ENCODE measurements around the gene CD63. TPM values are rescaled to one million over a fixed set of nuclear protein-coding genes. Genes with fewer than 3 reads are reported as not detected.

Gene CD63
- total and polyA plus RNA-seq, 5 donors from 2014 or later, result 46.4 to 205 (median 167) TPM

DNA sequence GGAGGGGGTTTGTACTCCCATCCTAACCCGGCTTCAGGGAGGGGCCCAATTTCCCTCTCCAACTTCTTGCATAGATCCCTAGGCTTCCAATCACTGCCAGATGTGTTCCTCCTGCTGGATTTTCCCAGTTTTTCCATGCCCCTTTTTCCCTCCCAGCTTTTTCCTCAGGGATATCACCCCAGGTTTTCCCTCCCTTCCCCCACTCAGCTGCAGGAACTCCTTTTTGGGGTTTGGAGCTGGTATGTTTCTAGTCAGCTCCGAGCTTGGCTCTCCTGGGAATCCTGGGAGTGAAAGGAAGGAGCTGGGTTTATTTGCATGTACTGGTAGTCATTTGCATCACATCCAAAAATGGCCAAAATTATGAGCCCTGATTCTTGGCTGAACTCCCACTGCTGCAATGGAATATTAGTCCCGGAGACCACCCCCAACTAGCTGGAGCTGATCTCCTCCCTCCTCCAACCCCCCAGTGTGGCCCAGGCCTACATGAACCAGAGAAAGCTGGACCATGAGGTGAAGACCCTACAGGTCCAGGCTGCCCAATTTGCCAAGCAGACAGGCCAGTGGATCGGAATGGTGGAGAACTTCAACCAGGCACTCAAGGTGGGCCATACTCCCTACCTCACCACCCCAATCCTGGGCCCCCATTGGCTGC is 10.1 kb downstream of the CD63 start:
- Mint-ChIP-seq H3K27me3 (no peaks in the 10 kb centered on the region), H3K27ac (peak overlapping the region in 1 of 3 donors; percentile 20), H3K36me3 (peaks cover 10% of the 10 kb centered on the region), H3K4me3 (peak overlapping the region; percentile 16 to 95 (median 57)), H3K4me1 (peaks cover 8 to 41% (median 25%) of the 10 kb centered on the region in 4 donors), H3K9me3 (no peaks in the 10 kb centered on the region)
- ATAC-seq (ENCODE audit: low read depth in 2 of 2) (no peak), DNase-seq (no peak)
- H3K4me3 ChIP-seq (ENCODE audit: low read depth, low read length), result no peak overlapping the region
- no peak overlapping the region for H3K27ac ChIP-seq (ENCODE audit: insufficient read depth, low read length, poor library complexity, severe bottlenecking)
- H3K27me3 ChIP-seq (ENCODE audit: control insufficient read depth, insufficient read depth, low read length), result no peaks in the 10 kb centered on the region
- H3K9me3 ChIP-seq (ENCODE audit: control insufficient read depth in 2 of 2, low read length in 2 of 2), result no peaks in the 10 kb centered on the region
- peaks cover 37% of the 10 kb centered on the region for H3K4me1 ChIP-seq (ENCODE audit: control insufficient read depth, insufficient read depth, low read length, poor library complexity, severe bottlenecking)
- peaks cover 25% of the 10 kb centered on the region for H3K36me3 ChIP-seq (ENCODE audit: control insufficient read depth, insufficient read depth, low read length)

DNA sequence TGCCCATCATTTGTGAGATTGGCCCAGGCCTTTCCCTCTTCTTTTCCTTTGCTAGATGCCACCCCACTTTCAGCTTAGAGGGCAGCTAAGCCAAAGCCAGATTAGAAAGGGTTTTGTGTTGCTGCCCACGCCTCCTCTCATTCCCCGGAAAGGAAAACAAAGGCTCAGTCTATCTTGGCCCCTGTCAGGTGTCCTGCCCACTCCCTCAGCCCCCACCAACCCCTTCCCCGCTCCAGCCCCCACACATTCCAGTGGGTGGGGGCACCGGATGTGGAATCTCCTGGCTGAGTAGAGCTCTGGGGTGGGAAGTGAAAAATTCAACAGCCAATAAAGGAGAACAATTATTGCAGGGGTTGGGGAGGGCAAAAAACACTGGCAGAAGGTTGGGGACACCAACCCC is 10.8 kb downstream of the CD63 start:
- Mint-ChIP-seq H3K27me3 (no peaks in the 10 kb centered on the region), H3K27ac (peak overlapping the region in 2 of 3 donors; percentile 11 to 98), H3K4me3 (peak overlapping the region; percentile 88 to 97 (median 95)), H3K4me1 (peaks cover 8 to 41% (median 25%) of the 10 kb centered on the region in 4 donors), H3K9me3 (no peaks in the 10 kb centered on the region), H3K36me3 (peaks cover 7% of the 10 kb centered on the region)
- DNase-seq, result no peak
- no peak overlapping the region for H3K27ac ChIP-seq (ENCODE audit: insufficient read depth, low read length, poor library complexity, severe bottlenecking)
- peaks cover 37% of the 10 kb centered on the region for H3K4me1 ChIP-seq (ENCODE audit: control insufficient read depth, insufficient read depth, low read length, poor library complexity, severe bottlenecking)
- ATAC-seq (ENCODE audit: low read depth in 2 of 2), result no peak
- no peaks in the 10 kb centered on the region for H3K9me3 ChIP-seq (ENCODE audit: control insufficient read depth in 2 of 2, low read length in 2 of 2)
- H3K36me3 ChIP-seq (ENCODE audit: control insufficient read depth, insufficient read depth, low read length), result peaks cover 21% of the 10 kb centered on the region
- H3K4me3 ChIP-seq (ENCODE audit: low read depth, low read length), result no peak overlapping the region
- no peaks in the 10 kb centered on the region for H3K27me3 ChIP-seq (ENCODE audit: control insufficient read depth, insufficient read depth, low read length)

DNA sequence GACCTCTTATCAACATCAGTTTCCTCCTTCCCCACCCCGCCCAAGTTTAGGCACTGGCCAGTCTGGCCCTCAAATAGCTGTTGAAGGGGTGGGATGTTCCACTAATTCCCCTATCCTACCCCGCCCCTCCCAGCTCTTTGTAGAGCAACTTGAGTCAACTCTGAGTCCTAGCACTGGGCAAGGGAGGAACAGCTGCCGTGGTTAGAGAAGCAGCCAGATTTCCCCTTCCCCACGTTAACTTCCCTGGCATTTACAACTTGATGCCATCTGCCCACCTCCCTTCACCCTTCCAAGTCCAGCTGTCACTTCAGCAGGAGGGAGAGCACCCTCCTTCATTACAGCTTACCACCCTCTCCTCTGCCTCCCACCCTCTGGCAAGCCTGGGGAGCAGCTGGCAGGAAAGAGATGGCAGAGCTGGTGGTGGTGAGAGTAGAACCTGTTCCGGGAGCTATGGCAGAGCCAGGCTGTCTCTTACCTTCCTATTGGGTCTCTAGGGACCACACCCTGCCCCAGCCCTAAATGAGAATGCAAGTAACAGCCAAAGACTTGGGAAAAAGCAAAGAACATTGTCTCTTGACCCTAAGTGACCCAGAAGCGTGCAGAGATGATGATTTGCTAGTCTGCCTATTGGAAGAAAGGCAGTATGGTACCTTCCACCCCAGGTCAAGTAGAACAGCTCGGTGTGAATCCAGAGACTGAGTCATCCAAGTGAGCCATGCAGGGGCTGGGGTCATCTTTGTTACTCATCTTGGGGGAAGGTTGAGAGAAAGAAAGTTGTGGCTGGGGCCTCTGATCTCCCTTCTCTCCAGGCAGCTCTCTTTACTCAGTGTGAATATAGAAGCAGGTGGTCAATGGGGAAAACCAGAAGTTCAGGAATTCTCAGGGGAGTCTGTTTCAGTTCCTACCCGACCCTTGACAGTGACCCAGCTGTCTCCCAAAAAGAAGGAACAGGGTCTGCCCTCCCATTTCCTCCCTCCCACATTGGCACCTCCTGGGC is 11.5 kb downstream of the CD63 start:
- no peak for DNase-seq
- Mint-ChIP-seq H3K27me3 (no peaks in the 10 kb centered on the region), H3K4me1 (peaks cover 8 to 41% (median 25%) of the 10 kb centered on the region in 4 donors), H3K27ac (peak overlapping the region; percentile 82 to 98 (median 97)), H3K36me3 (peaks cover 7% of the 10 kb centered on the region), H3K4me3 (peak overlapping the region; percentile 95 to 98 (median 96)), H3K9me3 (no peaks in the 10 kb centered on the region)
- H3K27ac ChIP-seq (ENCODE audit: insufficient read depth, low read length, poor library complexity, severe bottlenecking), result peak overlapping the region; percentile 95
- H3K4me1 ChIP-seq (ENCODE audit: control insufficient read depth, insufficient read depth, low read length, poor library complexity, severe bottlenecking), result peaks cover 37% of the 10 kb centered on the region
- peak overlapping the region; percentile 91 for H3K4me3 ChIP-seq (ENCODE audit: low read depth, low read length)
- ATAC-seq (ENCODE audit: low read depth in 2 of 2), result no peak
- peaks cover 21% of the 10 kb centered on the region for H3K36me3 ChIP-seq (ENCODE audit: control insufficient read depth, insufficient read depth, low read length)
- no peaks in the 10 kb centered on the region for H3K27me3 ChIP-seq (ENCODE audit: control insufficient read depth, insufficient read depth, low read length)
- no peaks in the 10 kb centered on the region for H3K9me3 ChIP-seq (ENCODE audit: control insufficient read depth in 2 of 2, low read length in 2 of 2)

DNA sequence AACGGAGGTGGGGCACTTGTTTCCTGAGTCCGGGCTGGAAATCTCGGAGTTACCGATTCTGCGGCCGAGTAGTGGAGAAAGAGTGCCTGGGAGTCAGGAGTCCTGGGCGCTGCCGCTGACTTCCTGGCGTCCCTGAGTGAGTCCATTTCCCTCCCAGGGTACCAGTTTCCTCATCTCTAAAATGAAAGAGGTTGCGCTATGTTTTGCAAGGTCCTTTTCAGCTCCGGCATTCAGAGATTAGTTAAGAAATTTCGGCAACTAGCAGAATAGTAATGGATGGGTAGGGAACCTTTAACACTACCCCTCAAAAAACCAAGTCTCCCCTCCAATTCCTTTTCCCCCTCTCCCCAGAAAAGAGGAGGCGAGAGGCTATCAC is 12.2 kb downstream of the CD63 start:
- Mint-ChIP-seq H3K4me3 (peak overlapping the region; percentile 95 to 98 (median 96)), H3K4me1 (peaks cover 8 to 41% (median 25%) of the 10 kb centered on the region in 4 donors)

DNA sequence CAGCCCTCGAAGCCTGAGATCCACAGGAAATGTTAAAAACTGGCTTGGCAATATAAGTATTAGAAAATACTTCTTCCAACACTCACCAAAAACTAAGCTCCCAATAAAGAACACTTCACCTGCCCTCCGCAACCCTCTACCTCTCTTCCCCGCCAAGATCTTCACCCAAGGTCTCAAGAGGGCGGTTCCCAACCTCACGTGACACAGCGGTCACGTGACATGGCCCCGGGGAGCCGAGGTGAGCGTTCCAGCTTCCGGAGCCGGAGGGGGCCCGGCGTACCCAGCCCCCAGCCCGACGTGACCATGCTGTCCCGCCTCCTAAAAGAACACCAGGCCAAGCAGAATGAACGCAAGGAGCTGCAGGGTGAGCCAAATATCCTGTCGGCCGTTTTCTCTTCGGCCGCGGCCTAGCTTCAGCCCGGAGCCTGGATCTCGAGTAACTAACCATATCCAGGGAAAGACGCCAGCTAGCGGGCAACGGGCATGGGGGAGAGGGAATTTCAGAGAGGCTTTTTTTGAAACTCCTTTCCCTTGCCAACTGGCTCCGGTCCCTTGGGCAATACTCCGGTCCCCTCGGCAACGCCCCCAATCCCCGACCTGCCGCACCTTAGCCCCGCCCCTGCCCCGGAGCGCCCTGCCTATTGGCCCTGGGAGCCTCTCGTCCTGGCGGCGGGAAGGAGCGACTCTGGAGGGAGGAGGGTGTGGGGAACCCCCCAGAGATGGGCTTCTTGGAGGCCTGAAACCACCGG is 12.8 kb downstream of the CD63 start, which contains the start of gene BLOC1S1:
Gene BLOC1S1 (plus strand): TSS at position 214 of the 749 bp plus-strand sequence. CDS start 6 bp downstream, at position 220.
- Histone ChIP-seq H3K27me3 (ENCODE audit: control insufficient read depth, insufficient read depth, low read length) (no peaks in the 10 kb centered on the region), H3K9me3 (ENCODE audit: control insufficient read depth in 2 of 2, low read length in 2 of 2) (no peaks in the 10 kb centered on the region), H3K27ac (ENCODE audit: insufficient read depth, low read length, poor library complexity, severe bottlenecking) (peak within 1 kb of the TSS; percentile 95), H3K4me1 (ENCODE audit: control insufficient read depth, insufficient read depth, low read length, poor library complexity, severe bottlenecking) (peaks cover 37% of the 10 kb centered on the region), H3K4me3 (ENCODE audit: low read depth, low read length) (peak within 1 kb of the TSS; percentile 91), H3K36me3 (ENCODE audit: control insufficient read depth, insufficient read depth, low read length) (peaks cover 20% of the 10 kb centered on the region)
- Mint-ChIP-seq H3K36me3 (peaks cover 7% of the 10 kb centered on the region), H3K27ac (peak within 1 kb of the TSS; percentile 97 to 98 (median 98)), H3K27me3 (peaks cover 7% of the 10 kb centered on the region), H3K4me1 (peaks cover 8 to 41% (median 25%) of the 10 kb centered on the region in 4 donors), H3K4me3 (peak within 1 kb of the TSS; percentile 95 to 98 (median 96)), H3K9me3 (peaks cover 0 to 3% (median 0%) of the 10 kb centered on the region in 7 donors)
- ATAC-seq (ENCODE audit: low read depth in 2 of 2) (peak; percentile 90 to 91), DNase-seq (peak; percentile 90 to 96 (median 93))

More for the DNA sequence above, 12.2 kb downstream of the CD63 start:
- H3K36me3 Mint-ChIP-seq, result peaks cover 7% of the 10 kb centered on the region
- peaks cover 6% of the 10 kb centered on the region for H3K27me3 Mint-ChIP-seq
- Histone ChIP-seq H3K27me3 (ENCODE audit: control insufficient read depth, insufficient read depth, low read length) (no peaks in the 10 kb centered on the region), H3K4me3 (ENCODE audit: low read depth, low read length) (peak overlapping the region; percentile 91), H3K9me3 (ENCODE audit: control insufficient read depth in 2 of 2, low read length in 2 of 2) (no peaks in the 10 kb centered on the region), H3K4me1 (ENCODE audit: control insufficient read depth, insufficient read depth, low read length, poor library complexity, severe bottlenecking) (peaks cover 37% of the 10 kb centered on the region), H3K27ac (ENCODE audit: insufficient read depth, low read length, poor library complexity, severe bottlenecking) (peak overlapping the region; percentile 95), H3K36me3 (ENCODE audit: control insufficient read depth, insufficient read depth, low read length) (peaks cover 21% of the 10 kb centered on the region)
- peaks cover 0 to 3% (median 0%) of the 10 kb centered on the region in 7 donors for H3K9me3 Mint-ChIP-seq
- peak overlapping the region; percentile 63 to 98 (median 97) for H3K27ac Mint-ChIP-seq
- DNase-seq (no peak), ATAC-seq (ENCODE audit: low read depth in 2 of 2) (no peak)

DNA sequence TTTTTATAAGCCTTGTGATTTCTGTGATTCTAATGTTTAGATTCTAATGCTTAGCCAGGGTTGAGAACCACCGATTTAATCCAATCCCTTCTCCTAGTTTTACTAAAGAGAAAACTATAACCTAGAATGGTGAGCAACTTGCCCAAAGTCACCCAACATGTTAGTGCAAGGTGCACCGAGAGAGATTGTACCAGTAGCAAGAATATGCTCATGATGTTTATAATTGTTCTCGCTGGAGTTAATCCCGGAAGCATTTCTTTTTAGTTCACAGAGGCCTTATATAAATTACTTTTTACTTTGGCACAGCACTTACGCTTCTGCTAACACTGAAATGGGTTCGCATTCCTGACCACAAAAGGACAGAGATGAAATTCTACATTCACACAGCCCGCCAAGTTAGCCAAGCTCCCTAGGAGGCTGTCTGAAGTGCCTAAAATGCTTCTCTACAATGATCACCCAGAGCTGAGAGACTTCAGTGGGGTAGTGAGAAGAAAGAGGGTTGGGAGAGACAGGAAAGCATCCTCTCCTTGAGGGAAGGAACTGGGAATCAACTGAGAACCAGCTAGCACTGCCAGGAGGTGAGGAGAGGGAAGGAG is 13.5 kb downstream of the CD63 start:
- H3K36me3 Mint-ChIP-seq, result peaks cover 7% of the 10 kb centered on the region
- peaks cover 18% of the 10 kb centered on the region for H3K36me3 ChIP-seq (ENCODE audit: control insufficient read depth, insufficient read depth, low read length)
- no peak for DNase-seq
- H3K27ac ChIP-seq (ENCODE audit: insufficient read depth, low read length, poor library complexity, severe bottlenecking), result peak overlapping the region; percentile 95
- peak overlapping the region; percentile 80 for H3K4me3 ChIP-seq (ENCODE audit: low read depth, low read length)
- H3K4me1 Mint-ChIP-seq, result peaks cover 8 to 41% (median 25%) of the 10 kb centered on the region in 4 donors
- H3K4me1 ChIP-seq (ENCODE audit: control insufficient read depth, insufficient read depth, low read length, poor library complexity, severe bottlenecking), result peaks cover 37% of the 10 kb centered on the region
- H3K9me3 Mint-ChIP-seq, result peaks cover 0 to 3% (median 0%) of the 10 kb centered on the region in 7 donors
- H3K27ac Mint-ChIP-seq, result peak overlapping the region in 2 of 3 donors; percentile 97 to 98
- no peaks in the 10 kb centered on the region for H3K27me3 ChIP-seq (ENCODE audit: control insufficient read depth, insufficient read depth, low read length)
- H3K4me3 Mint-ChIP-seq, result peak overlapping the region; percentile 95 to 98 (median 96)
- peaks cover 12% of the 10 kb centered on the region for H3K27me3 Mint-ChIP-seq
- no peaks in the 10 kb centered on the region for H3K9me3 ChIP-seq (ENCODE audit: control insufficient read depth in 2 of 2, low read length in 2 of 2)
- no peak for ATAC-seq (ENCODE audit: low read depth in 2 of 2)

All from CD4-positive, CD25-positive, alpha-beta regulatory T cell (primary cell).